A204.1 (cell line): Measurements from ENCODE around the gene BLMH.
"Not testable (repeated sequence)": the region's sequence is repeated elsewhere in the genome, so short reads cannot be mapped to it uniquely, and the experiment has no call there.

Source experiments
- FAIRE-seq: peaks from 2 replicates; lab custom pipeline; 2012; peaks lifted over from hg19 to GRCh38; lab: Jason Lieb, UNC

The BLMH gene

GRCh38 chr17:30229012-30229411 lies 62.7 kb downstream of the BLMH start:
- FAIRE-seq = no peak

- no peak for FAIRE-seq
Observed at GRCh38 chr17:30228011-30228410, 63.7 kb downstream of the BLMH start.

- no peak for FAIRE-seq
Observed at GRCh38 chr17:30226878-30227277, 64.9 kb downstream of the BLMH start.

- no peak for FAIRE-seq
Observed at GRCh38 chr17:30225919-30226553, 65.7 kb downstream of the BLMH start.

GRCh38 chr17:30225112-30225511 lies 66.6 kb downstream of the BLMH start:
- FAIRE-seq = no peak

- no peak for FAIRE-seq
Observed at GRCh38 chr17:30224419-30224960, 67.3 kb downstream of the BLMH start.

- no peak for FAIRE-seq
Observed at GRCh38 chr17:30222721-30223175, 69.0 kb downstream of the BLMH start.

- FAIRE-seq = no peak
Observed at GRCh38 chr17:30222251-30222650, 69.5 kb downstream of the BLMH start.

- FAIRE-seq = no peak
Observed at GRCh38 chr17:30221346-30221745, 70.4 kb downstream of the BLMH start.

- FAIRE-seq = no peak
Observed at GRCh38 chr17:30220414-30220813, 71.3 kb downstream of the BLMH start.

GRCh38 chr17:30219833-30220232 lies 71.9 kb downstream of the BLMH start:
- no peak for FAIRE-seq

GRCh38 chr17:30219315-30219714 lies 72.4 kb downstream of the BLMH start:
- no peak for FAIRE-seq

- no peak for FAIRE-seq
Observed at GRCh38 chr17:30218799-30219198, 72.9 kb downstream of the BLMH start.

GRCh38 chr17:30217746-30218245 lies 73.9 kb downstream of the BLMH start:
- FAIRE-seq = no peak

GRCh38 chr17:30217054-30217453 lies 74.7 kb downstream of the BLMH start:
- no peak for FAIRE-seq

- FAIRE-seq = no peak
Observed at GRCh38 chr17:30212750-30213149, 79.0 kb downstream of the BLMH start.

- FAIRE-seq = no peak
Observed at GRCh38 chr17:30211371-30211770, 80.4 kb downstream of the BLMH start.

- FAIRE-seq = no peak
Observed at GRCh38 chr17:30210901-30211300, 80.8 kb downstream of the BLMH start.

- FAIRE-seq = no peak
Observed at GRCh38 chr17:30210366-30210765, 81.4 kb downstream of the BLMH start.

- FAIRE-seq = no peak
Observed at GRCh38 chr17:30209930-30210329, 81.8 kb downstream of the BLMH start.

- FAIRE-seq = no peak
Observed at GRCh38 chr17:30208214-30208613, 83.5 kb downstream of the BLMH start.

- FAIRE-seq = no peak
Observed at GRCh38 chr17:30207655-30208054, 84.1 kb downstream of the BLMH start.

- FAIRE-seq = no peak
Observed at GRCh38 chr17:30203471-30203981, 88.2 kb downstream of the BLMH start.

- FAIRE-seq = not testable (repeated sequence)
Observed at GRCh38 chr17:30200656-30201055, 91.1 kb downstream of the BLMH start.
